ENCODE measurements around the gene EYA2. TPM values are rescaled to one million over a fixed set of nuclear protein-coding genes. Genes with fewer than 3 reads are reported as not detected.

EYA2 gene
- total and polyA plus RNA-seq, 12 donors: 0.26 to 1.9 (median 0.70) TPM

- intact Hi-C loops (cut with DNase I): no loop called here
- DNase-seq: no peak
- H3K4me3 ChIP-seq: no peak overlapping the region
- no peak for TF ChIP-seq CTCF (IDR thresholded peaks at IDR 0.05)
- no peak overlapping the region for H3K27ac ChIP-seq
- H3K4me1 ChIP-seq: no peaks in the 10 kb centered on the region
- H3K27me3 ChIP-seq: peaks cover 0 to 55% (median 29%) of the 10 kb centered on the region in 7 donors
- no peaks in the 10 kb centered on the region for H3K36me3 ChIP-seq
- no peak for ATAC-seq
- 88 to 91% methylated on average over 2 of the region's 2 CpGs for WGBS, 2 donors
- no peaks in the 10 kb centered on the region for H3K9me3 ChIP-seq
These were observed 98.0 kb downstream of the EYA2 start for GRCh38 chr20:46992640-46993035.

- TF ChIP-seq CTCF (IDR thresholded peaks at IDR 0.05): no peak
- Histone ChIP-seq H3K4me3 (no peak overlapping the region), H3K27me3 (peaks cover 0 to 55% (median 29%) of the 10 kb centered on the region in 7 donors), H3K36me3 (no peaks in the 10 kb centered on the region), H3K27ac (no peak overlapping the region), H3K4me1 (no peaks in the 10 kb centered on the region), H3K9me3 (no peaks in the 10 kb centered on the region)
- ATAC-seq: no peak
- 54 to 60% methylated on average over 4 of the region's 4 CpGs for WGBS, 2 donors
- DNase-seq: no peak
- intact Hi-C loops (cut with DNase I): no loop called here
These were observed 98.9 kb downstream of the EYA2 start for GRCh38 chr20:46993465-46994095.

GRCh38 chr20:46994341-46994740 lies 99.7 kb downstream of the EYA2 start:
- ATAC-seq (no peak), DNase-seq (no peak)
- TF ChIP-seq CTCF (IDR thresholded peaks at IDR 0.05): no peak
- peaks cover 0 to 49% (median 29%) of the 10 kb centered on the region in 7 donors for H3K27me3 ChIP-seq
- H3K9me3 ChIP-seq: no peaks in the 10 kb centered on the region
- H3K36me3 ChIP-seq: no peaks in the 10 kb centered on the region
- intact Hi-C loops (cut with DNase I): no loop called here
- no peak overlapping the region for H3K4me3 ChIP-seq
- H3K4me1 ChIP-seq: no peaks in the 10 kb centered on the region
- H3K27ac ChIP-seq: no peak overlapping the region
- WGBS, 2 donors: 41 to 55% methylated on average over 5 of the region's 5 CpGs

- Histone ChIP-seq H3K4me1 (no peaks in the 10 kb centered on the region), H3K27me3 (peaks cover 0 to 58% (median 27%) of the 10 kb centered on the region in 7 donors), H3K9me3 (no peaks in the 10 kb centered on the region), H3K36me3 (no peaks in the 10 kb centered on the region), H3K4me3 (no peak overlapping the region), H3K27ac (no peak overlapping the region)
- no peak for TF ChIP-seq CTCF (IDR thresholded peaks at IDR 0.05)
- intact Hi-C loops (cut with DNase I): no loop called here
- DNase-seq: no peak
- WGBS, 2 donors: 44 to 61% methylated on average over 5 of the region's 5 CpGs
- no peak for ATAC-seq
These were observed 101.0 kb downstream of the EYA2 start for GRCh38 chr20:46995561-46996142.
